Measurements from ENCODE around the gene STK32C.

The STK32C gene

GRCh38 chr10:132209978-132210530 is 97.7 kb downstream of the STK32C start:
- no peak for DNase-seq (ENCODE audit: low read depth)

GRCh38 chr10:132209130-132209529 is 98.6 kb downstream of the STK32C start:
- DNase-seq (ENCODE audit: low read depth) = no peak

DNA sequence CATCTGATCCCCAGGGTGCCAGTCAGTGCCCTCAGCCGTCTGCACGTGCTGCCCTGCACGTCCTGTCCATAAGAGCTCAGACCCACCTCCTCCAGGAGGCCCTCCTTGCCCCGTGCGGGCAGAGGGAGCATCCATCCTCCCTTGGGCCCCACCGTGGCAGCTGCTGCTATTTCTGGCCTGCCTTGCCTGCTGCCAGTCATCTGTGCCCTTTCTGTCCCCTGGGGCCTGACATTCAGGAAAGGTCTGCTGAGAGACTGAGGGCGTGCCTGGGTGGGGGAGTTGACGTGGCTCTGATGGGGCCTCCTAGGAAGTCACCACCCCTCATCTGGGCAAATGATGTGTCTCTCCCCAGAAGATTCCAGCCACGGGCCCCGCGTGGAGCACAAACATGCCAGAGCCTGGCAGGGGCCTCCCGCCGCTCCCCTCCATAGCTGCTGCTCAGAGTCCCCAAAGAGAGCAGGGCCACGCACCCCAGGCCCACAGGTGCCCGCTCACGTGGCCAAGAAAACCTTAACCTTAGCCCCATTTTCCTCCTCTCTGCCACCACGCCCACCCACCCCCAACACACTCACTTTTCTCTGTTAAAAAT is 99.2 kb downstream of the STK32C start:
- no peak for DNase-seq (ENCODE audit: low read depth)

DNA sequence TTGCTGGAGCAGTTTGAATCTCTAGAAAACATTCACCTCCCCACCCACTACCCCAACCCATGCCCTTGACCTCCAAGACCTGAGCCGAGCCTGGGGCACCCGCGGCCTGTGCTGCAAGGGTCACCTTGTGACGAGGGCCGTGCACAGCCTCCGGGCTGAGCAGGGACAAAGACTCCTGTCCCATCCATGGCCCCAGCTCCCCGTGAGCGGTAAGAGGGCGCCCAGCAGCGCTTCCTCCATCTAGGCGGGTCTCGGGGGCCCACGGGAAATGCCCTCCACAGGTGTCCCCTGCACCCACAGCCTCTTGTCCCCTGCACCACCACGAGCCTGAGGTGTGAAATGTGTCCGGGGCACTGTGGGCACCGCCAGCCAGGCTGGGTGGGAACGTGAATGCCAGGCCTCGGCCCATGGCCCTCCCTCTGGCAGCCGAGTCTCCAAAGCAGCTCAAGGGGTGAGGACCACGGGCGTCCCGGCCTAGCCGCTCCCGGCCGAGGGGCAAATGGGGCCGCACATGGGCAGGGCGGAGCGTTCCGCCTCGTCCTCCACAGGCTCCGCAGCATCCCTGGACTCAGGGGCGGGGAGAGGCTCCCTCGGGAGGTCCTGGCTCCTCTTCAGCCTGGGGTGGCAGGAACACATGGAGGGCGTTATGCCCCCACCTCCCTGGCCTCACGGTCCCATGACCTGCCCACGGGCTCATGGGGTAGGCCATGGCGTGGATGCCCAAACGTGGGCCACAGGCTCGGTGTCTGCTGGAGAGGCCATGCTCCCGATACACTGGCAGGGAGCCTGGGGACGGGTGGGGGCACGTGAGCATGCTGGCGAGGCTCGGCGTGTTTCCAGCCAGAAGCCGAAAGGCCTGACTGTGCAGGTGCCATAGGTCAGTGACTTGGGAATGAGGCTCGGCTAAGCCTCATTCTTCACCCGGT is 100.0 kb downstream of the STK32C start:
- DNase-seq (ENCODE audit: low read depth) = no peak

DNA sequence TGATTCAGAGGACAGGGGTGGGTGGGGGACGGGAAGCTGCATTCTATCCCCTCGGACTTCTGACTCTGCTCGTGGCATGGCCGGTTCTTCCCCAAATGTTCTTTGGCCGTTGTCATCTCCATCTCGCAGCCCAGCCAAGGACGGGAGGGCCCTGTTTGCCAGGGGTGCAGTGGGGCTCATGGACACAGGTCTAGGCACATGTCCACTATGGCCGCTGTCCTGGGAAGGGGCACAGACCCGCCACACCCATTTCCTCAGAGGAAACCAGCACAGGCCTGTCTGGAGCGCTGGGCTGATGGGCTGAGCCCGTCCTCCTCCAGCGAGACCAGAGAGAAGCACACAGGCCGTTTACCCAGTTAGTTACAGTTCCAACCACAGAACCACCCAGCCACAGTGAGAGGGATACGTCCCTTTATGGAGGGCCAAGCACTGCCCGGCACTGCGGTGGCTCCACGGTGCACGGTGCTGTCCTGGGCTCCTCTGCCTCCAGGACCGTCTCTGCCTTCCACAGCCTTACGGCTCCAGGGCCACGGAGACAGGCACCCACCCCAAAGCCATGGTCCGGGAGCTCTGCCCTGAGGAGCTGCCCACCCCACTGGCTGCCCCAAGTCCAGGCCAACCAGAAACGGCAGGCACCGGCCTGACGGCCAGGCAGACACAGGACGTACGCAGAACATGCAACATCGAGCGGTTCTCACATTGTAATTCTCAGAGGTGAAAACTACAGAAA is 100.8 kb downstream of the STK32C start:
- no peak for DNase-seq (ENCODE audit: low read depth)

GRCh38 chr10:132206377-132206745 is 101.4 kb downstream of the STK32C start:
- DNase-seq (ENCODE audit: low read depth) = no peak

DNA sequence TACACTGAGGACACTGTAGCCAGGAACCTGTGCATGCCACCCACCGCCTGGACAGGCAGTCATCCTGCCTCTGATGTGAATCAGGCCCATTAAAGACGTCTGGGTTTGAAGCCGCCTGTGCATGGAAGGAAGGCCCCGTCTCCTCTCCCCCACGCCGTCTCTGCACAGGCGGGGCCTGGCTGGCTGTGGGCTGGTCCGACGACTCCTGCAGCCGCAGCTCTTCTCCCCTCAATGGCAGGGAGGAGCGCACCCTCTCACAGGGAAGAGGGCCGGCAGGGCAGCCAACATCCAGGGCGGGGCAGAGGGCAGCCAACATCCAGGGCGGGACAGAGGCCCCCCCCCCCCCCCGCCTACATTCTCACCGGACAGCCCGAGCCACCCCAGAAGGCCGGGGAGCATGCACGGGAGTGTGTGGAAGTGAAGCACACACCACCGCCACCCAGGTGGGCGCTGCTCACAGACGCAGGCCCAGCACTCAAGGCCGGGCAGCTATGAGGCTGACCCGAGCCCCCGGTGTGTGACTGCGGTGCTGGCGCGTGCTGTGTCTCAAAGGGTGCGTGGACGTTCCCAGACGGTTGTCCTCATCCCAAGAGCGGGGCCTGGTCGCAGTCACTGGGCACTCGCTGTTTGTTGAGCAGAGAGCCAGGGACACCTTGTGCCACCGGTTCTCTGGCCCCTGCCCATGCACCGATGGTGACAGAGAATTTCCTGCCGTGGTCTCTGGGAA is 101.9 kb downstream of the STK32C start:
- DNase-seq (ENCODE audit: low read depth) = no peak

DNA sequence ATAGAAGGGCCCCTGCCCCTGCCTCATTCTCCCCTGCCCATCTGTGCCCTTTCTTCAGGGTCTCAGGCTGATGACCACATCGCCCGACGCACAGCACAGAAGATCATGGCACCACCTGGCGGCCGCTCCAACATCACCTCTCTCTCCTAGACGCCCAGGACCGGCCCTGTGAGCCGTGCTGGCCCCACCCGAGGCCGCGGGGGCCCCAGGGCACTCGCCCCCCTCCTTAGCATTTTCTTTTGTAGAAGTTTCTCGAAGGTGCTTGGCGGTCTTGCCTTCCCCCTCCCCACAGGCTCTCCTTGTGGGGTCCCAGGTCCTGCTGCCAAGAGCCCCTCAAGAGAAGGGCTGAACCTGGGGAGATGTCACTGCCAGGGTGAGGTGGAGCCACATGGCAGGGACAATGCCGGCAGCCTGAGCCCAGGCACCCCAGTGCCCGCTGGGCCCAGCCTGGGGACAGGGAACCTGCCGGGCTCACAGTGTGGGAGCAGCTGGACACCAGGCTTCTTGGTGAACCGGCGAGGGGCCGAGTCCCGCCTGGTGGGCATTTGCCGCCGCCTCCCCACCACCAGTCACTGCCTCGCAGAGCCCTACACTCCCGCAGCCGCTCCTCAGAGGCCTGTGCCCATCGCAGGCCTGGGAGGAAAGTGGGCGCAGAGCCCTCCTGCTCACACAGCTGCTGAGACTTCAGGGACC is 102.8 kb downstream of the STK32C start:
- no peak for DNase-seq (ENCODE audit: low read depth)

GRCh38 chr10:132204078-132204780 is 103.5 kb downstream of the STK32C start:
- no peak for DNase-seq (ENCODE audit: low read depth)

DNA sequence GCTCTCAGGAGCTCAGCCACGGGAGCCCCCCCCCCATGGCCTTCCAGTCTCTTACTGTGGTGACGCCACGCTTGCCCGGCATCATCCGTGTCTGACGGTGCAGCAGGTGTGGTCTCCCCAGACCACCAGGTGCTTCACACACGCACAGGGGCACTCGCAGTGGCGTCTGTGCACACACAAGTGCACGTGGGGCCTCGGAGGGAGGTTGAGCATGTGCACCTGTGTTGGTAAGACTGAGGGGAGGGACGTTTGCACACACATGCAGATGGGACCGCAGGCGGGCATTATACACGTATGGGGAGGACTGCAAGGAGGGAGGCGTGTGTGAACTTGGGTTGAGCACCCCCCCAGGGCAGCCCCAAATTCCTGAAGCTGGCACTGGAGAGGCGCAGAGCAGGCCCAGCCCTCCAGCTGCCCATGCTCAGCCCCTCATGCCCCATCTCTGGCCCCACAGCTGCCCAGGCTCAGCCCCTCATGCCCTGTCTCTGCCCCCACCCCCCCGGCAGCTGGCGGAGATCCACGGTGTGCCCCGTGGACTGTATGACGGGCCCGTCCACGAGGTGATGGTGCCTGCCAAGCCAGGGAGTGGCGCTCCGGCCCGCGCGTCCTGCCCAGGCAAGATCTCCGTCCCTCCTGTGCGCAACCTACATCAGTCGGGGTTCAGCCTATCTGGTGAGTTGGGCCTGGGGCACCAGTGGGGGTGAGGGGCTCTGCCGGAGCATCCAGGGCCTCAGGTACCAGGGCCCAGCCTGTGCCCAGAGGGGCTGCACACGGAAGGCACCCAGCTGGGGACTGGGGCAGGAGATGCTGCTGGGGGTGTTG is 104.3 kb downstream of the STK32C start:
- DNase-seq (ENCODE audit: low read depth) = no peak

- no peak for DNase-seq (ENCODE audit: low read depth)
Observed at GRCh38 chr10:132202070-132202970, 105.4 kb downstream of the STK32C start.

- DNase-seq (ENCODE audit: low read depth) = no peak
Observed at GRCh38 chr10:132201111-132201969, 106.4 kb downstream of the STK32C start.

GRCh38 chr10:132200344-132201110 is 107.2 kb downstream of the STK32C start:
- DNase-seq (ENCODE audit: low read depth) = no peak

DNA sequence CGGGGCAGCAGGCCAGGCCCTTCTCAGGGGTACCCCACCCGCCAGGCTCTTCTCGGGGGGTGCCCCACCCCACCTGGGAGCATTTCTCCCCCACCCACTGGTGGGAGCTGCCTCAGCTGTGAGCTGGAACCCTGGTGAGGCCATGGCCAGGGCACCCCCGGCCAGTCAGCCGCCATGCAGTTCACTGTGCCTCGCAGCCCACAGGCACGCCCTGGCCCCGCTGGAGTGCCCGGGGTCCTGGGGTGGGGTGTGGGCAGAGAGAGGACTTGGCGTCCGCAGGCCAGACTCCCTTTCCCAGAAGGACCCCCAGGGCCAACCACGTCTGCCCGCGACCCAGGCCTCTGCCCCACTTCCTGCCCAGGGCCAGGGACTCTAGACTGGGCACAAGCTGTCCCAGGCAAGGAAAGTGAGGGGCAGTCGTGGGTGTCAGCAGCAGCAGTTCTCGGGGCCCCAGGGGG is 107.9 kb downstream of the STK32C start:
- DNase-seq (ENCODE audit: low read depth) = no peak

GRCh38 chr10:132199268-132199853 is 108.4 kb downstream of the STK32C start:
- DNase-seq (ENCODE audit: low read depth) = no peak

DNA sequence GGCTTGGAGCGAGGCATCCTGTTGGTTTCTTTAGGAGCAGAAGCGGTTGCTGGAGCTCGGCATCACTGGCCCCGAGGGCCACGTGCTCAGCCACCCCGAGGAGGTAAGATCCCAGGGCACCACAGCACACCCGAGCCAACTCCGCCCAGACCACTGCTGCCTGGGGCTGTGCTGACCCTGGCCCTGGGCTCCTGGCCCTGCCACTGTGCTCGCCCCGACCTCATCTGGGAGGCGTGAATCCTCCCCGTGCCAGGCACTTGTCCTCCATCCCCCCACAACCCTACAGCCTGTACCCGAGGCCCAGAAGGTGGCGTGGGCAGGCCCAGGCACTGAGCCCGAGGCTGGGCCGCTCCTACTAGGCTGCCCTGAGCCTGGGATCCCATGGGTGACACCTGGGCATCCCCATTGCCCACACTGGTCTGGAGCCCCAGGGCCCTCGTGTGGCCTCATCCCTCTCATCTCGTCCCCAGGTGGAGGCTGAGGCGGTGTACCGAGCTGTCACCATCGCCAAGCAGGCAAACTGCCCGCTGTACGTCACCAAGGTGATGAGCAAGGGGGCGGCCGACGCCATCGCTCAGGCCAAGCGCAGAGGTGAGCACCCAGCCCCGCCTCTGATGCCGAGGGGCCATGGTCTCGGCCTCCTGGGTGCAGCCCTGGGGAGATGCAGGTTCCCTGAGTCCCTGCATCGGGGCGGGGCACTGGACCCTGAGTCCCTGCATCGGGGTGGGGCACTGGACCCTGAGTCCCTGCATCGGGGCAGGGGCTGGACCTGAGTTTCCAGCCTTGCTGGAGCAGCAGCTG is 109.2 kb downstream of the STK32C start:
- DNase-seq (ENCODE audit: low read depth) = no peak

Measured in activated T-helper 1 cell treated with Interleukin-2 at 50 U/mL for 16 hours (primary cell).